Measurements from ENCODE around the gene RGS10.

RGS10 gene

DNA sequence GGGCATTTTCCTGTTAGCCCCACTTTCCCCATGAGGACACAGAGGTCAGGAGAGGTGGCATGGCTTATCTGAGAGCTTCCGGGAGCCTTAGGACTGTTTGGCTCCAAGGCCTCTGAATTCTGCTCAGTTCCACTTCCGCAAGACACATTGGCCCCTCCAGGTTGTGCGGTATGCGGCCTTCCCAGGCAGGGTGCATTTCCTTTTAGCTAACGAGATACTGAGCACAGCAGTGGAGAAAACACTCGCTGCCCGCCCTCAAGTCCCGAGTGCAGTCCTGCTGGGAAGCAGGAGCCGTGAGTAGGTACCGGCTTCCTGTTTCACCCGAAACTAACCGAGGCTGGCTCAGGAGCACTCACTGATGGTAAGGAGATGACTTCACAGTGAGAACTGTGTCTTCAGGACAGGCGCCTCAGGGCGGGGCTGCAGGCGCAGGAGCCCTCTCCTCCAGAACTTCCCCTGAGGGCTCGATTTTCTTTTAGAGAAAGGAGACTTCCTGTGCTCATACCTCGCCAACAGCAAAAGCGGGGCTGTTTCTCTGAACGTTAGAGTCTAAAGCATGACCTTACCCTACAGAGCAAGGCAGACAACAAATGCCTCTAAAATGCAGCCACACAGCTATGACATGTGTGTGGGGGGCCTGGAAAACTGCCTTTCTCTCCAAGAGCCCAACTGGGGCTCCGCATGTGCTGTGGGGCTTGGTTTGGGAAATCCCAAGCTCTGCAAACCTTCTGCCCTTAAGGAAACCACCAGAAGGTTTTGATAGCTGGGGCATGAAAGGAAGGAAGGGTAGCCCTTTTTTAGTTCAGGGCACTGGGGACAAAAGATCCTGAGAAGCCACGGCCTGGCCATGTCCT is 25.9 kb downstream of the RGS10 start:
- no peak for DNase-seq

DNA sequence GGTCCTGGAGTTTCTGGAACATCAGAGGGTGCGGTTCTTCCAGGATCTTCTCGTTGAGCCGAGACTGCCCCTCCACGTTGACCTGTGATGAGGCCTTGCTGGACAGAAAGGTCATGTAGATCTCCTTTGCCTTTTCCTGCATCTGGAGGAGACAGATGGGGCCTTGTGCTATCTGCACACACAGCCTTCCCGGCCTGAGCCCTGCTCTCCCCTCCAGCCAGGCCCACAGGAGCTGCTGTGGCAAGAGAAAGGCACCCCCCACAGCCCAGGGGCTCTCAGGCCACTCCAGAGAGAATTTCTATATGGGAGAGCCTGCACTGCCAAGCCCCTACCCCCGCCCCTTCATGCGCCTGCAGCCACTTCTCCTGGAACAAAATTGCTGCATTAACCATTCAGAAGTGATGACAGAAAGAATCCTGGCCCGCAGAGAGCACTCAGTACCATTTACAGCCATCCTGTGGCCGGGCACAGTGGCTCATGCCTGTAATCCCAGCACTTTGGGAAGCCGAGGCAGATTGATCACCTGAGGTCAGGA is 26.9 kb downstream of the RGS10 start:
- DNase-seq = no peak

DNA sequence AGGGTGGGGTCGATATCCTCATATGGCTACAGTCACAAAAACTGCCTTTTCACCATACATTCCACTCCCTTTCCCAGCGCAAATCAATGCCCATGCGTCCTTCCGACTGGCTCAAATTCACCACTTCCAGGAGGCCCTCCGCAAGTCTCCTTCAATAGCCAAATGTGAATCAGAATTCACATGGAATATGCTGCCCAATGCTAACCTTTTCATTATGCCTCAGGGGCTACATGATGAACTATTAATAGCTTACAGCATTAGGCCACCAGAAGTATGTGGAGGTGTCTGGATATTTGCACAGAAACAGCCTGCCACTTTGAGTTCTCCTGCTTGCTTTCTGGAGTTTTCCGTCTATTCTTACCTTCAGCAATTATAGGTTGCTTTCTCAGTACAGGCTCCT is 27.7 kb downstream of the RGS10 start:
- no peak for DNase-seq

DNA sequence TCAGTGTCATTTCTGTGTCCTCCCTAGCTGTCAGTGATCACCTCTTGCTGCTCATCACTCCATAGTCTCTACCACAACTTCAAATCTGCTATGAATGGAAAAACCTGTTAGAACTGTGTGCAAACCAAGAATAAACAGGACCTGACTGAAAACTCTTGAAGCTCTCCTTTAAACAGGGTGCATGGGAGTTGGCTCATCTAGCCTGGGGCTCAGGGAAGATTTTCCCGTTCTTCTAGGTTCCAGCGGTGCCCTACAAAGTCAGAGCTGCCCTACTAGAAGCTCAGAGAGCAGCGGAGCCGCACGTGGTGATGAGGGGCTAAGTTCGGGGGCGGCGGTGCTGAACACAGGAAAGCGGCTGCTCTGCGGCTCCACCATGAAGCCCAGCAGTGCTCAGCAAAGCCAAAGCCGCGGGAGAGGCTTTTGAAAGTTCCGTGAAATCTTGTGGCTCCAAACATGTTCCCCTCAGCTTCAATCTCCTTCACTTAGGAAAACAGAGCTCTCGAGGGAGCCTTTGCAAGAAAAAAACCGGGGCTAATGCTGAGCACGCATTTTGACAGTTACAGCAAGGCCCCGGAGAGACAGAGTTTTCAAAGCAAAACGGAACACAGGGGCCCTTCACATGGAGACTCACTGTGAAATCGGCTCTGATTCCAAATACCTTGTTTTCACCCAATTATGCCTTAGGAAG is 30.5 kb downstream of the RGS10 start:
- no peak for DNase-seq

DNA sequence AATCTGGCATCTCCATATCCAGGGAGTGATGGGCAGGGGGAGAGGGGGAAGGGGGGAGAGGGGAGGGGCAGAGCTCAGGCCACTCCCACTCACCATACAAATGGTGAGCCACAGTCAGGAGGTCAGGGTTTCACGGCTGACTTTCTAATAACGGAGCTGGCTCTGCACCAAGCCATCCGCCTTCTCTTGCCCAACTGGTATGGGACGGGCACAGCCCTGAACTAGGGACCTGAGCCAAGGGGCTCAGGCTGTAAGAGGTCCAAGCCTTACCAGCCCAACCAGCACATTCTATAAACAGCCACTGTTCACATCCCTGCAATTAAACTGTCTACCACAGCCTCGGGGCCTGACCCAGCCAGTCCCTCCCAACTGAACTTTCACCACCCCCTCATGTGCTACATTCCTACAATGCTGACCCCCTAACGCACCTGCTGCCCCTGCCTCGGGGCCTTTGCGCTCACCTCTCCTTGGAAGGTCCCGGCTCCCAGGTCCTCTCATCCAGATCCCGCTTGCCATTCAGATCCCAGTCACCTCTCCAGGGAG is 32.5 kb downstream of the RGS10 start:
- DNase-seq = no peak

DNA sequence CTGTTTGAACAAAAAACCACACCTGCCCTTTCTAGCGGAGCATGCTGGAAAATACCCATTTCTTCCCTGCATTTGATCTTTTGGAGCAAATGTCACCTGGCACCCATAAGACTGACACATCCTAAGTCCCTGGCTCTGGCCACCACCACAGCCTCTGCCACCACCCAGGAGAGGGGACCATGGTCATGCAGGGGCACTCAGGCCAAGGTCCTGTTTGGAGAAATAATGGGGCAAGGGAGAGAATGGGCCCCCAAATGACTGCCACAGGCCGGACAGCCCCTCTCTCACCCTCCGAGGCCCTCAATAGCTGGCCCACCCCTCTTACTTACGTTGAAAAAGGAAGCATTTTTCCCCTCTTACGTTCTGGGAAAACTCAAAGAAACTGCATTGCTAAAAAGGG is 35.4 kb downstream of the RGS10 start:
- no peak for DNase-seq

DNA sequence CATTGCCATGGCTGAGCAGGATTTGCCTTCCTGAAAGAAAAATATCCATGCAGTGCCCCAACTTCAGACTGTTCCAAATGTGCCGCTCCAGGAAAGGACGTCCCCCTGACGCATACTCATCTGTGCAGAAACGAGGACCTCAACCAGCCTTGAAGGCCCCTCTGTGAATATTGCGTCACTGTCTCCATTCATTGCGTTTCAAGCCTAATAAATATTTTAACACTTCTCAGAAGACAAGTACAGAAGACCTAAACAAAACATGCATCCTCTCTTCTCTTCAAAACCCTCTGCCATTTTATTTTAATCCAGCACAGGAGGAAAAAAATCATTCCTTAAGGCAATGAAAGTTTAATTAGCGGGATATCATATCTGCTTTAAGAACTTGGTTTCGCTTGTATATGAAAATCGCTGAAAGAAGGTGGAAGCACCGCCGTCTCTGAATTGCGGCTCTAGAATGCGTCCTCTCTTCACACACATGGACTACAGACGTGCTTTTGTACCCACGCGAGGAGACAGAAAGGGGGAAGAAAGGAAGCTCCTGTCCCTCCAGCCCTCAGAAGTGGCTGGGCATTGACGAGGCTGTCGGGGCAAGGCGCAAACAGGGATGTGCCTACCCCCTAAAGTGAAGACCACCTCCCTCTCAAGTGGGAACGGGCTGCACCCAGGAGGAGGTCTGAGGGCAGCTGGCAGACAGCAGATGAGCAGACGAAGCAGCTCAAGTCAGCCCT is 36.8 kb downstream of the RGS10 start:
- no peak for DNase-seq

DNA sequence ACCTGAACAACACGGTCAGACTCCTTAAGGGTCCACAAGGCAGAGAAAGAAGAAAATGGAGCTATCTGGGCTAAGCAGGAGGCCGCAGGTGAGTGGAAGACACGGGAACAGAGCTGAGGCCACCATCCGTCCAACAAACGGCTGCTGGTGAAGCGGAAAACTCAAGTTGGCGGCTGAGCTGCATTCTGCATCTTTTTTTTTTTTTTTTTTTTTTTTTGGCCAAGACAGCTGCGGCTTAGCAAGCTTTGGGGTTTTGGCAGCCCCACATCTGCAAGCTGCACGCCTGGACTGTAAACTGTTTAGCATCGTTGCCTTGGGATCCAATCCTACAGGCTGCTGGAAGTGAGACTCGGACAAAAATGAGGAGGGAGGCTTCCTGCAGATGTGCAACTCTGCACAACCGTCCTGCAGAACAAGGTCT is 37.4 kb downstream of the RGS10 start:
- peak; percentile 3 for DNase-seq

DNA sequence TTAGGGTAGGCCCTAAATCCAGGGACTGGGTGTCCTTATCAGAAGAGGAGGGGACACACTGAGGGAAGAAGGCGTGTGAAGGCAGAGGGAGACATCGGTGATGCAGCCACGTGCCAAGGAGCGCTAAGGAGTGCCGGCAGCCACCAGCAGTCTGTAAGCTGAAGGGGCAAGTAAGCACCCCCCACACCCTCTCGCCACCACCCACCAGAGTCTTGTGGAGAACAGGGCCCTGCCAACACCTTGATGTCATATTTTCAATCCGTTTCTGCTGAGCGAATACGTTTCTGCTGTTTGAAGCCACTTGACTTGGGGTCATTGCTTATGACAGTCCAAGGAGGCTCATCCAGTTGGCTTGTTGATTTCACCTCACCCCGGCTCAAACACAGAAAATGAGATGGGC is 37.9 kb downstream of the RGS10 start:
- no peak for DNase-seq

DNA sequence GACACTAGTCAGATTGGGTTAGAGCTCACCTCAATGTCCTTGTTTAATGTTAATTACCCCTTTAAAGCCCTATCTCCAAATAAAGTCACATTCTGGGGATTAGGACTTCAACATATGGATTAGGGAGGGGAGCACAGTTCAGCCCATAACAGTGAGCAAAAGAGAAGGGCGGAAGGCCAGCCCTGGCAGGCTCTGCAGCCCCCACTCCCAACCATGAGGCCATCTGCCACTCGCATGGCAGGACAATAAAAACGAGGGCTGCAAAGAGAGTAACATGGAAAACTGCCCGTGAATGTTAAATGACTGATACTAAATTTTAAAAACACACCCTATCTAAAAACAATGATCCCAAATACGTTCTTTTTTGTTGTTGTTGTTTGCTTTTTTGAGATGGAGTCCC is 38.7 kb downstream of the RGS10 start:
- DNase-seq = no peak

DNA sequence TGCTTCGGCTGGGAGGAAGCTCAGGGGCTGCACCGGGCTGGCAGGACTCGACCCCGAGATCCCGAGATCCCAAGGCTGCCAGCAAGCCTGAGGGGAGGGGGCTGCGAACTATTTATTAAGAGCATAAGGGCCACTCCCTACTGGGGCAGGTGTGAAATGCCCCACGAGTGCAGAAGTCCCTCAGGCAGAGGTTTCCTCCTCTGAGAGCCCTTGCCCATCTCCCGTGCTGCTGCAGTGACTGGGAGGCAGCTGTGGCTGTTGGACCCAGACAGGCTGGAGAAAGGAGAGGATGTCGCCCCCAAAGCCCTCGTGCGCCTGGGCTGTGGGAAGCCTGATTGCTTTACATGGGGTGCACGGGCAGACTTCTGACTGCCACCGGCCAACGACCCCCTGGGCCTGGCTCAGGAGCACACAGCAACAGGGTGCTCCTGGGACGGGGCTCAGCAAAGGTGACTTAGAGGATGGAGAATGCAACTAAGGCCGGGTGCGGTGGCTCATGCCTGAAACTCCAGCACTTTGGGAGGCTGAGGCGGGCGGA is 39.8 kb downstream of the RGS10 start:
- no peak for DNase-seq

DNA sequence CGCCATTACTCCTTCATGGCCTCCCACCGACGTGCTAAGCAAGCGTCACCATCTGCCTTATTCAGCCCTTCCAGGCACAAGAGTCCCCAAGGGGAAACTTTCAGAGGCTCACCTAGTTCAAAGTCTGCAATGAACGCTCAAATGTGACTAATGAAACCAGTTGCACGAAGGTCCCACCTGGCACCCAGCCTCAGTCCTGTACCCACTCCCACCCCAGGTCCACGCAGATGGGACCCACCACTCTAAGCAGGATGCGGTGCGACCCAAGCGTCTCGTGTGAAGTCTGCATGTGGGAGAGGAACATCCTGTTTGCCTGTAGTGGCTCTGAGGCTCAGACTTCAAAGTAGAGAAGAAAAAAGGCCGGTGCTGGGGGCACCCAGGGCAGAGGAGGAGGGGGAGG is 40.3 kb downstream of the RGS10 start:
- no peak for DNase-seq

DNA sequence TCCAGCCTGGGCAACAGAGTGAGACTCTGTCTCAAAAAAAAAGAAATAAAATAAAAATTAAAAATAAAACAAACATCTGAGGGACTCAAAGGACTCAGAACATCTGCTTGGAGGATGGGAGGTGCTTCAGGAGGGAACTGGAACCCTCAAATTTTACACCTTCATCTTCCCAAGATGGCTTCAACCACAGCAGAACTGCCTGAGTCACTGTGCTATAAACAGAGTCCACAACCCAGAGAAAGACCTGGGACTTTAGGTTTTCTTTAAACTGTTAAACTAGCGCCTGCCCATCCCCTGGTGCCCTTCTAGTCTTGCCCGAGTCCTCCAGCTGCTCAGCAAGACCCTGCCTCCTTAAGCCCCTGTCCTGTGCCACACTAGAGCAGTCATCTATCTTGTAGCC is 40.8 kb downstream of the RGS10 start:
- DNase-seq = no peak

DNA sequence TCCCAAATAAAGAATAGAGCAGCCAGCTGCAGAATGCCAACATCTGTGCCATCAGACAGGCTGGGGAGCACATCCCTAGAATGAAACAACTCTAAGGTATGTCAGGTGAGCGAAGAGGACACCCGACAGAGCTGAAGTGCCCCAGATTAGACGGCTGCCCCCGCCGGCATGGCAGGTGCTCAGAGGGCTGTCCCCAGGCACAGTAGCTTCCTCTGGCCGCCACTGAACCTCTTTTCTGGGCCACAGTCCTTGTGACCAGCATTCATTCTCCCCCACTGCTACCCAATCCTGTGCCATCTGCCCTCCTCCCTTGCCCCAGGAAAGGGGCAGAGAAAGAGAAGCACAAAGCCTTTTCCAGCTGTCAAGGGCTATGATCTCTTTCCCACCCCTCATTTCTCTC is 41.7 kb downstream of the RGS10 start:
- DNase-seq = no peak

DNA sequence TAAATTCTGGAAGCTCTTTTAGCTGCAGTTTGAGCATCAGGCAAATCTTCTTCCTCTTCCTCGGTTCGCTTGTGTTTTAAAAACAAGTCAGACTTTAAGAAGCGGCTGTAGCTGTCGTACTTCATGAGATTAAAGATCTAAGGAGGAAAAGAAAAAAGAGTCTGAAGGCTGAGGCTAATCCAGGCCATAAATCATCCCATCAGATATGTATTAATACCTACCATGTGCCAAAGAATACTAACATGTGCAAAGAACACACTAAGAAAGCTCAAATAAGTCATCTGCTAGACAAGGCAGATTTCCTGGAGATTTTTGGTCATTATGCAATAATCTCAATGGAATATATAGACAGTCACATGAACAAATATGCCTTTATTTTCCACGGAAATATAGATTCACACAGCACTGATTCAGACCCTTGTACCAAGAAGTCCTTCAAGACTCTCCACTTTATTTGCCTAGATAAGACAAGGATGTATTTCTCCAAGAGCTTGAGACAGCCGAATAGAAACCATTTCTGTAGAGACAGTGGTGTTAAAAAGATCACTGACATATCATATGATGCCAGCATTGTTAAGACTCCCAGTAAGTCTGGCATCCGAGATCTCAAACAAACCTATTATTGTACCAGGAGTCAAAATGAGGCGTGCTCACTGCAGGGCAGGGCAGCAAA is 42.3 kb downstream of the RGS10 start:
- no peak for DNase-seq

DNA sequence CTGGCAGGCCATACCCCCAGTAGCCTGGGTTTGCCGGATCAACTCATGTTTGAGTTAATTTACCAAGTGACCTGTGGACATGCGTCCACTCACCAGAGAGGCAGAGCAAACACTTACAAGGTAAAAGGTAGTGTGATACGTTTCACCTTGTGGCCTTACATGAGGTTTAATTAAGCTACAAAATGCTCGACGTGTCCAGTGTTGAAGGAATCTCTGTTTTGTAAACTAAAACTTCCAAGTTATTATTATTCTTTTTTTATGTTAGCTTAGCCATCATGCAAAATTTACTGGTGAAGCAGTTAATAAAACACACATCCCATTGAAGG is 42.9 kb downstream of the RGS10 start:
- no peak for DNase-seq

DNA sequence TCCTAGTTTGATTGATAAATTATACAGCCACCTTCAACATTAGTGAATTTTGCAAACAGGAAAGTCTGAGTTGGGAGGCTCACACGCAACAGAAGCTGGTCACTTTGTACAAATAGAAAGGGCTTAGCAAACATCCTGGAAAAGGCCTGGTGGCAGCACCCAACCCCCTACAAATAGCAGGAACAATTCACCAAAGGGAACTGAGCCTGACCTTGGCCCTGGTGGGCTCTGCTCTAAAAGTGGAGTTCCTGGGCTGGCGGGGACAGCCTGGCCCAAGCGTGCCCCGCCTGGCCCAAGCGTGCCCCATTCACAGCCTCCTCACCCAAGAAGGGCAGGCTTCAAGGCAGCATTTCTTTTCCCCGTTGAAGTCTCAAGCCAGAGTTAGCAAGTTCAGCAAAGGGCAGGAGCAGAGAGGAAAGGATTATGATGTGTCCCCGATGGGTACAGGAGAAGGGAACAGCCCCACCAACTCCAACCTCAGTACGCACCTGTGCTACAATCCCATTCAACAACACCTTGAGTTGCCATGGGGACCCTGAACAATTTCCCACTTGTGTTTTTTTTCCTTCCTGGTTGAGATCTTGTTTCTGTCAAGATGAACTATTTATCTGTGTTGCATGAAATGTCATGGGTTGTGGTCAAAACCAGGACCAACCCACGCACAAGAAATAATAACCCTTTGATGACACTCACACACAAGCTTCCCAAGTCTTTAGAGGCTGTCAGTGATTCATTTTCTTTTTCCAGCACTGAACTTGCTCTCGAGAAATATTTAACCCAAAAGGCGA is 43.4 kb downstream of the RGS10 start:
- no peak for DNase-seq

DNA sequence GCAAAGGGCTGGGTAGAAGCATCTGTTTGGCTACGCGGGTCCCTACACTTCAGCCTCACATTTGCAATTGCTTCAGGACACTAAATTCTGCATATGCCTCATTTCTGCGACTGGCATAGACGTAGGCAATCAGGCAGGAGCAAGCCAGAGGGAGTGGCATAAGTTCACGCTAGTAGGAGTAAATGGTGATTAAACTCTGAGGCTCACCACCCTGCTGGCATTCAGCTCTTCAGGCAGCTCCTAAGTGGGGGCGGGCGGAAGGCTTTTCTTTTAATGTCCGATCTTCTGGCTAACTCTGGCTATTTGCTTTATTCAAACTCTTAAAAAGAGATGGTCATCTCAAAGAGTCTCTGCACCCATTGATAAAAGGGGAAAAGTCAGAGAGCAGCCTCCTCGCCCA is 45.3 kb downstream of the RGS10 start:
- DNase-seq = no peak

DNA sequence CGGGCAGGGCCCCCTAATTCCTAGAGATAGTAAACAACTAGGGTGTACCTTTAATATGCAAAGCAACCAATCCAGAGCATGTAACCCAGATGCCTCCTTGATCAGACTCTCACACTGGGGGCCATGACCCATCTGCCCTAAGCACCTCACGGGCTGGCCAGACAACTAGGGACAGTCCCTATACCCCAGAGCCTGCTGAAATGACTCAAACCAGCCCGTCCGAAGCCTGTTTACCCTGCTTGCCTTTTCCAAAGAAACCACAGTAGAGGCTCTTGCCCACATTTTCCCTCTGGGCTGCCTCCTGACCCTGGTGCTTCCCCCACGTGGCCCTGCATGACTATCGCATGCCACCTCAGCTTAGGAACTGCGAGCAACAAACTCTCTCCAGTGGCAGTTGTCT is 46.2 kb downstream of the RGS10 start:
- DNase-seq = no peak

DNA sequence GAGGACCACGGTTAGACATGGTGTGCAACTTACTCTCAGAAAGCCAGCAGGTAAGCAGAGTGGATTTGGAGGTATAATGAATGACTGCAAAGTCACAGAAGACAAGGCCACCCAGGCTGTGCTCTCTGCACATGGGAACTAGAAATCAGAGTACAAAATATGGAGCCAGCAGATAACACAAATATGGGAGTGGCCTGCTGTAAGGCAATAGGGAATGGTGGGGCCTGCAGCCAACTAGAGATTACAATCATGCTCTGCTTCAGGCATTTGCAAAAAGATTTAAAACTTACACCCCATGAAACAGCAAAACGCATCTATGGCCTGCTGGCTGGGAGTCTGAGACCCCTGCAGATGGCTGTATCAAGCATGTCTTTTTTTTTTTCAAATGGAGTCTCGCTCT is 47.0 kb downstream of the RGS10 start:
- no peak for DNase-seq

DNA sequence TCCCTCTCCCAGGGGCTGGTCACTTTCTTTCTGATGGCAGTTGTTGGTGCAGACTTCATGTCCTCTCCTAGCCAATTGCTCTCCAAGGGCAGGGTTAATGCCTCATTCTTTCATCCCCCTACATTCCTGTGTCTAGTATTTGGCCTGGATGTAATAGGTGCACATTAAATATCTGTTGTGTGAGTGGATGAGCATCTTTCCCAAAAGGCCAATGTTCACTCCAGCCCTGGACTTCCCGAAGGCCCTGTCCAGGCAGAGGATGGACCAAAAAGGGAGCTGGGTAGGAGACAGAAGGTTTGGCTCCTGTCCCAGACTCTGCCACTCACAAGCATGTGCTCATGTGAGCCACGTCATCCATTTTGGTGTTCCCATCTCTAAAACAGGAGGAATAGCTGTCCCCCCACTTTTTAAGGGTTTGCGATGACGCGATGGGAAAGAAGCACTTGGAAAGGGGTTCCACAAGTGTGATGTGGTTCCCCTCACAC is 47.5 kb downstream of the RGS10 start:
- DNase-seq = no peak

All from DMS79 (cell line).